PFSK-1 (cell line): Measurements from ENCODE around the gene STUM.

Experiments used
- POLR2AphosphoS5 ChIP-seq: IDR thresholded peaks from 2 replicates; pipeline ENCODE4 v1.6.1; 2012; ENCODE audit warnings: low read depth, mild to moderate bottlenecking, control low read depth, low read length, moderate library complexity
- TAF1 ChIP-seq: IDR thresholded peaks from 2 replicates; pipeline ENCODE4 v1.6.1; 2012; ENCODE audit warnings: low read length, control low read depth, borderline replicate concordance; ENCODE audit not compliant: insufficient read depth

DNA sequence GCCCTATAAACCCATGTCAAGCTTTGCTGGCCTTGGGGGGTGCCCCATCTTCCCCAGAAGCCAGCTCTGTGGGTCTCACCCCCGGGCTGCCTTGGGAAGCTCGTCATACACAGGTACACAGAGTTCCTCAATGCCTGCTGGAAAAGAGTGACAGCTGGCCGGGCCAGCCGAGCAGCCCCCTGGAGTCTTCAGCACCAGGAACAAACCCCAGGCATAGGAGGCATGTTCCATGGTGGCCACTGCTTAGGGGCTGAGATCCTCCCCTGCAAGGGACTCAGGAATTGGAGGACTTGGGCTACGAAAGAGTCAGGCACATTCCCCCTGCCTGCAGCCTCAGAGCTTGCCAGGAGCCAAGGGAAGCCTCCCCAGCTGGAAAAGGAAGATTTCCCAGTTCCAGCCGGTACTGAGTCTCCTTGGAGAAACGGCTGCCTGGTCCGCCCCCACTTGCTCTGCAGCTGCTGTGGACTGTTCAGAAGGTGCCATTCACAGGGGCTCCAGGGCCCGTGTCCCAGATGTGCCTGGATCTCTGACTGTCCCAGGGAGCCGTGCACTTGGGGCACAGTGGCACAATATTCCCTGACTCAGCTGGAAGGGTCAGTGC lies 89.5 kb downstream of the STUM start:
- TF ChIP-seq POLR2AphosphoS5, result no peak
- no peak for TF ChIP-seq TAF1
